HepG2 (cell line): ENCODE results near the gene CCDC177. TPM values are rescaled to one million over a fixed set of nuclear protein-coding genes. Genes with fewer than 3 reads are reported as not detected.
A peak's percentile ranks its signal among the peaks of the same experiment; 100 is the strongest.

Experiments
- ATF7 ChIP-seq, 2 experiments: fragments of 450-650 bp in 1 of 2; sonication (generic) in 1 of 2; formaldehyde crosslinking in 1 of 2; IDR thresholded peaks; 2 replicates each; pipeline versions ENCODE4 v1.4.0 to v1.6.1; 2016 to 2020; ENCODE audit warnings: antibody characterized with exemption in 1 of 2, mild to moderate bottlenecking in 1 of 2, missing genetic modification reagents in 1 of 2
- GATA4 ChIP-seq: sonication (generic); IDR thresholded peaks from 2 replicates; pipeline ENCODE4 v1.6.1; 2016; ENCODE audit warnings: antibody characterized with exemption, low read depth, borderline replicate concordance
- HOXD1 ChIP-seq: sonication (generic); formaldehyde crosslinking; IDR thresholded peaks from 2 replicates; pipeline ENCODE4 v1.5.0; 2020; ENCODE audit warnings: missing genetic modification reagents
- KAT2B ChIP-seq: fragments of 150-350 bp; IDR thresholded peaks from 2 replicates; pipeline ENCODE4 v1.6.1; 2014; ENCODE audit warnings: low read depth, low read length, borderline replicate concordance
- KDM5B ChIP-seq: sonication (generic); formaldehyde crosslinking; IDR thresholded peaks from 2 replicates; pipeline ENCODE4 v1.4.0; 2020; ENCODE audit warnings: missing genetic modification reagents, mild to moderate bottlenecking, borderline replicate concordance
- KDM6A ChIP-seq: IDR thresholded peaks from 2 replicates; pipeline ENCODE4 v1.6.1; 2016; ENCODE audit warnings: low read depth
- MIER3 ChIP-seq: IDR thresholded peaks from 2 replicates; pipeline ENCODE4 v1.6.1; 2016; ENCODE audit warnings: missing compliant biosample characterization, borderline replicate concordance
- PHF21A ChIP-seq: sonication (generic); formaldehyde crosslinking; IDR thresholded peaks from 2 replicates; pipeline ENCODE4 v1.5.0; 2020; ENCODE audit warnings: mild to moderate bottlenecking, missing genetic modification reagents
- SNRNP70 ChIP-seq: fragments of 200-400 bp; formaldehyde crosslinking; IDR thresholded peaks from 2 replicates; pipeline ENCODE4 v1.6.1; 2017; ENCODE audit warnings: mild to moderate bottlenecking, low read depth, low read length, moderate library complexity
- SP5 ChIP-seq: IDR thresholded peaks from 2 replicates; pipeline ENCODE4 v1.6.1; 2016; ENCODE audit warnings: low read depth, borderline replicate concordance
- TFDP1 ChIP-seq: IDR thresholded peaks from 2 replicates; pipeline ENCODE4 v1.6.1; 2016; ENCODE audit warnings: missing compliant biosample characterization, missing genetic modification reagents, borderline replicate concordance
- ZFP36 ChIP-seq: fragments of 150-350 bp; IDR thresholded peaks from 2 replicates; pipeline ENCODE4 v1.6.1; 2018; ENCODE audit warnings: borderline replicate concordance, low read length, low read depth; ENCODE audit not compliant: partially characterized antibody
- ZNF225 ChIP-seq: sonication (generic); formaldehyde crosslinking; IDR thresholded peaks from 2 replicates; pipeline ENCODE4 v1.4.0; 2020; ENCODE audit warnings: mild to moderate bottlenecking, missing genetic modification reagents
- ZNF331 ChIP-seq: sonication (generic); formaldehyde crosslinking; IDR thresholded peaks from 2 replicates; pipeline ENCODE4 v1.4.0; 2020; ENCODE audit warnings: missing genetic modification reagents
- ZNF382 ChIP-seq: sonication (generic); formaldehyde crosslinking; IDR thresholded peaks from 2 replicates; pipeline ENCODE4 v1.5.0; 2020; ENCODE audit warnings: missing genetic modification reagents, mild to moderate bottlenecking, borderline replicate concordance
- ZNF383 ChIP-seq: sonication (generic); formaldehyde crosslinking; IDR thresholded peaks from 2 replicates; pipeline ENCODE4 v1.4.0; 2020; ENCODE audit warnings: missing genetic modification reagents, mild to moderate bottlenecking, borderline replicate concordance
- ZNF580 ChIP-seq: IDR thresholded peaks from 2 replicates; pipeline ENCODE4 v1.6.1; 2016; ENCODE audit warnings: low read depth, borderline replicate concordance
- ZNF616 ChIP-seq: sonication (generic); formaldehyde crosslinking; IDR thresholded peaks from 2 replicates; pipeline ENCODE4 v1.5.0; 2020; ENCODE audit warnings: low read depth, mild to moderate bottlenecking, missing genetic modification reagents
- ZNF775 ChIP-seq: sonication (generic); formaldehyde crosslinking; IDR thresholded peaks from 2 replicates; pipeline ENCODE4 v1.4.0; 2020; ENCODE audit warnings: missing genetic modification reagents, mild to moderate bottlenecking, moderate library complexity, borderline replicate concordance
- polyA plus RNA-seq, 8 experiments: library from polyadenylated mRNA; depleted of rRNA in 3 of 8; stranded (reverse) in 7 of 8; unstranded in 1 of 8; fragments of >200 nt; fragmentation: Illumina TruSeq in 4 of 8; extraction: Trizol in 4 of 8; gene quantifications; 2 replicates each; pipeline versions ENCODE4 v1.2.1 to v1.2.3, GENCODE V29; 2011 to 2016; ENCODE audit warnings: low read depth in 4 of 8, missing spikeins in 1 of 8, mixed read lengths in 1 of 8; ENCODE audit not compliant: insufficient read depth in 1 of 8
- total RNA-seq, 5 experiments: library from RNA; depleted of rRNA; stranded (reverse); fragments of >200 nt; fragmentation: Illumina TruSeq; extraction: Trizol; gene quantifications; 2 replicates each; pipeline ENCODE4 v1.2.3, GENCODE V29; 2016; ENCODE audit warnings: low read depth in 1 of 5
- TF ChIP-seq, protein P1 (sequence below): sonication (generic); formaldehyde crosslinking; IDR thresholded peaks from 2 replicates; pipeline ENCODE4 v1.4.0; 2020; ENCODE audit warnings: low read depth, missing genetic modification reagents
- TF ChIP-seq, protein P2 (sequence below): sonication (generic); formaldehyde crosslinking; IDR thresholded peaks from 2 replicates; pipeline ENCODE4 v1.9.0; 2021; ENCODE audit warnings: missing genetic modification reagents, borderline replicate concordance

Gene CCDC177
- total and polyA plus RNA-seq, 2 of the 13 experiments (the other 11 are each of a cell fraction or from before 2014, with no cell fraction given): not detected

DNA sequence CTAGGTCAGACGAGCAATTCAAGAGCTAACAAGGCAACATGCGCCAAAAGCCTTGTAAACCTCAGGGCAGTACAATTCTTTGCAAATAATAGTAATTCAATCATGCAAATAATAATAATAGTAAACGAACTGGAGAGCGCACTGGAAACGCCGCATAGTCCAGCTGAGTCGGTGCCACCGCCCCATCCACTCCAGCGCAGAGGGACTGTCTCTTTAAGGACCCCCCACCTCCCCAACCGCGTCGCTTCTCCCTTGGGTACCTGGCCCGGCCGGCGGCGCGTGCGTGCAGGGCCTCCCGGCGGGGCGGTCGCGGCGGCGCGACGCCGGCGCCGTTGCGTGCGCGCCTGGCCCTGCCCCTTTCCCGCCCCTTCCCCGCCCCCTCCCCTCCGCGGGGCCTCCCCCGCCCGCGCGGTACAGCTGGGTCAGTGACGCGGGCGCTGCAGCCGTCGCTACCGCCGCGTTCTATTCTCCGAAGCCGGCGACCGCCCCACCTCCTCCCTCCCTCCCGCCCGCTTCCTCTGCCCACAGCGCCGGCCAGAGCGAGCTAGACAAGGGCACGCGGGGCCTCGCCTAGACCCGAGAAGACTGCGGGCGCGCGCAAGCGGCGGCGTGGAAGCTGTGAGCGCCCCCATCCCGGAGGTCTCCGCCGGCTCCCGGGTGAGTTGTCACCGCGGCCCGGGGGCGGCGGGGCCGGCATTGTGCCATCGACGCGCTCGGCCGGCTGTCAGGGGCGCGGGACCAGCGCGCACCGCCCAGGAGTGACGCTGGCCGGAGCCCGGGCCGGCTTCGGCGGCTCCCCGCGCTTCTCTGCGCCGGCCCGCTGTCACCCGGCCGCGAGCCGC, 36.7 kb upstream of the CCDC177 start, which contains the start of gene SUSD6 (continued):
- TF ChIP-seq ZNF775 (CRISPR knock-in tag) (no peak), TFDP1 (CRISPR knock-in tag) (0 out of 2 replicates have a peak, but pooled peaks have one; percentile 15), ATF7 (IDR thresholded peaks at IDR 0.05) (no peak), ATF7 (CRISPR knock-in tag; IDR thresholded peaks at IDR 0.05) (no peak), SP5 (CRISPR knock-in tag) (peak; percentile 49; the same call in 1 of the 2 replicates), SNRNP70 (no peak), MIER3 (CRISPR knock-in tag) (no peak), GATA4 (no peak), ZNF616 (CRISPR knock-in tag) (no peak), ZNF225 (CRISPR knock-in tag) (no peak), HOXD1 (CRISPR knock-in tag) (0 out of 2 replicates have a peak, but pooled peaks have one; percentile 5), PHF21A (CRISPR knock-in tag) (no peak), ZNF580 (CRISPR knock-in tag) (no peak), ZFP36 (no peak), ZNF383 (no peak), KDM5B (CRISPR knock-in tag) (no peak), KDM6A (CRISPR knock-in tag) (no peak), KAT2B (no peak), ZNF331 (CRISPR knock-in tag) (no peak), ZNF382 (CRISPR knock-in tag) (no peak)
- TF ChIP-seq, protein P1, sequence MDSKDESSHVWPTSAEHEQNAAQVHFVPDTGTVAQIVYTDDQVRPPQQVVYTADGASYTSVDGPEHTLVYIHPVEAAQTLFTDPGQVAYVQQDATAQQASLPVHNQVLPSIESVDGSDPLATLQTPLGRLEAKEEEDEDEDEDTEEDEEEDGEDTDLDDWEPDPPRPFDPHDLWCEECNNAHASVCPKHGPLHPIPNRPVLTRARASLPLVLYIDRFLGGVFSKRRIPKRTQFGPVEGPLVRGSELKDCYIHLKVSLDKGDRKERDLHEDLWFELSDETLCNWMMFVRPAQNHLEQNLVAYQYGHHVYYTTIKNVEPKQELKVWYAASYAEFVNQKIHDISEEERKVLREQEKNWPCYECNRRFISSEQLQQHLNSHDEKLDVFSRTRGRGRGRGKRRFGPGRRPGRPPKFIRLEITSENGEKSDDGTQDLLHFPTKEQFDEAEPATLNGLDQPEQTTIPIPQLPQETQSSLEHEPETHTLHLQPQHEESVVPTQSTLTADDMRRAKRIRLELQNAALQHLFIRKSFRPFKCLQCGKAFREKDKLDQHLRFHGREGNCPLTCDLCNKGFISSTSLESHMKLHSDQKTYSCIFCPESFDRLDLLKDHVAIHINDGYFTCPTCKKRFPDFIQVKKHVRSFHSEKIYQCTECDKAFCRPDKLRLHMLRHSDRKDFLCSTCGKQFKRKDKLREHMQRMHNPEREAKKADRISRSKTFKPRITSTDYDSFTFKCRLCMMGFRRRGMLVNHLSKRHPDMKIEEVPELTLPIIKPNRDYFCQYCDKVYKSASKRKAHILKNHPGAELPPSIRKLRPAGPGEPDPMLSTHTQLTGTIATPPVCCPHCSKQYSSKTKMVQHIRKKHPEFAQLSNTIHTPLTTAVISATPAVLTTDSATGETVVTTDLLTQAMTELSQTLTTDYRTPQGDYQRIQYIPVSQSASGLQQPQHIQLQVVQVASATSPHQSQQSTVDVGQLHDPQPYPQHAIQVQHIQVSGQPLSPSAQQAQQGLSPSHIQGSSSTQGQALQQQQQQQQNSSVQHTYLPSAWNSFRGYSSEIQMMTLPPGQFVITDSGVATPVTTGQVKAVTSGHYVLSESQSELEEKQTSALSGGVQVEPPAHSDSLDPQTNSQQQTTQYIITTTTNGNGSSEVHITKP (CRISPR knock-in tag): no peak
- TF ChIP-seq, protein P2, sequence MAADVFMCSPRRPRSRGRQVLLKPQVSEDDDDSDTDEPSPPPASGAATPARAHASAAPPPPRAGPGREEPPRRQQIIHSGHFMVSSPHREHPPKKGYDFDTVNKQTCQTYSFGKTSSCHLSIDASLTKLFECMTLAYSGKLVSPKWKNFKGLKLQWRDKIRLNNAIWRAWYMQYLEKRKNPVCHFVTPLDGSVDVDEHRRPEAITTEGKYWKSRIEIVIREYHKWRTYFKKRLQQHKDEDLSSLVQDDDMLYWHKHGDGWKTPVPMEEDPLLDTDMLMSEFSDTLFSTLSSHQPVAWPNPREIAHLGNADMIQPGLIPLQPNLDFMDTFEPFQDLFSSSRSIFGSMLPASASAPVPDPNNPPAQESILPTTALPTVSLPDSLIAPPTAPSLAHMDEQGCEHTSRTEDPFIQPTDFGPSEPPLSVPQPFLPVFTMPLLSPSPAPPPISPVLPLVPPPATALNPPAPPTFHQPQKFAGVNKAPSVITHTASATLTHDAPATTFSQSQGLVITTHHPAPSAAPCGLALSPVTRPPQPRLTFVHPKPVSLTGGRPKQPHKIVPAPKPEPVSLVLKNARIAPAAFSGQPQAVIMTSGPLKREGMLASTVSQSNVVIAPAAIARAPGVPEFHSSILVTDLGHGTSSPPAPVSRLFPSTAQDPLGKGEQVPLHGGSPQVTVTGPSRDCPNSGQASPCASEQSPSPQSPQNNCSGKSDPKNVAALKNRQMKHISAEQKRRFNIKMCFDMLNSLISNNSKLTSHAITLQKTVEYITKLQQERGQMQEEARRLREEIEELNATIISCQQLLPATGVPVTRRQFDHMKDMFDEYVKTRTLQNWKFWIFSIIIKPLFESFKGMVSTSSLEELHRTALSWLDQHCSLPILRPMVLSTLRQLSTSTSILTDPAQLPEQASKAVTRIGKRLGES (CRISPR knock-in tag): no peak
